ENCODE results near the gene TMEM250.

The TMEM250 gene

DNA sequence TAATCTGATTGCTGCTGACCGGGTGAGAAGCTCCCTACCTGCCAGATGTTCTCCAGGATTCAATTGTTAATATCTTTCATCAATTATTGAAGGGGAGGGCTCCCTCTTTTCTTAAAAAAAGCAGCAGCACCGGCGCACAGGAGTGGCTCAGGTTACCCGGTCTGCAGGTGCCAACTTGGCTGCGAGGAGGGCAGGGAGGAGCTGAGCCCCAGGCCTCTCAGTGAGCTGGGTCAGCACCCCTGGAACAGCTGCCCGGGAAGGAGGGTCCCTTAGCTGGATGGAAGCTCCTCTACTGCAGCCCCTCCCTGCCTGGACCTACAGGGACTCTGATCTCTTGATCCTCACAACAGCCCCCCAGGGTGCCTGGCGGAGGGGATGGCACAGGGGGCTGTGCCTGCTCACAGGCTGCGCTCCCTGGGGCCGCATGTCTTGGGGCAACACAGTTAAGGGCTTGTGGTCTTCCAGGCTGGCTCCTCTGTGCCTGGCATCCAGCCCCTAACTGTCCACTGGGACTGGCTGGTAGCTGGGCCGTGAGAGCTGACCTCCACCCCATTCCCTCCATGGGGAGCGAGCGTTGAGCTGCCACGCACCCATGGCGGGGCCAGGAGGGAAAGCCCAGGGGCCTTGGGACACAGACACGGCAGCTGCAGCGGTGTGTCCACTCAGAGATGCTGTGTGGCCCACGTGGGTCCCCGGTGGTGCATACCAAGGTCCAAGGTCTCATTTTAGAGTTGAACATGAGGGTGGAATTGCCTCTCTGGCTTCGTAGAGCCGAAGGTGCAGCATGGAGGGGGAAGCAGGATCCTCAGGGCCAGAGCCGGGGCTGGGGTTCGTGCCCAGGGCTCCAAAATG is 28.6 kb upstream of the TMEM250 start:
- no peak for DNase-seq

DNA sequence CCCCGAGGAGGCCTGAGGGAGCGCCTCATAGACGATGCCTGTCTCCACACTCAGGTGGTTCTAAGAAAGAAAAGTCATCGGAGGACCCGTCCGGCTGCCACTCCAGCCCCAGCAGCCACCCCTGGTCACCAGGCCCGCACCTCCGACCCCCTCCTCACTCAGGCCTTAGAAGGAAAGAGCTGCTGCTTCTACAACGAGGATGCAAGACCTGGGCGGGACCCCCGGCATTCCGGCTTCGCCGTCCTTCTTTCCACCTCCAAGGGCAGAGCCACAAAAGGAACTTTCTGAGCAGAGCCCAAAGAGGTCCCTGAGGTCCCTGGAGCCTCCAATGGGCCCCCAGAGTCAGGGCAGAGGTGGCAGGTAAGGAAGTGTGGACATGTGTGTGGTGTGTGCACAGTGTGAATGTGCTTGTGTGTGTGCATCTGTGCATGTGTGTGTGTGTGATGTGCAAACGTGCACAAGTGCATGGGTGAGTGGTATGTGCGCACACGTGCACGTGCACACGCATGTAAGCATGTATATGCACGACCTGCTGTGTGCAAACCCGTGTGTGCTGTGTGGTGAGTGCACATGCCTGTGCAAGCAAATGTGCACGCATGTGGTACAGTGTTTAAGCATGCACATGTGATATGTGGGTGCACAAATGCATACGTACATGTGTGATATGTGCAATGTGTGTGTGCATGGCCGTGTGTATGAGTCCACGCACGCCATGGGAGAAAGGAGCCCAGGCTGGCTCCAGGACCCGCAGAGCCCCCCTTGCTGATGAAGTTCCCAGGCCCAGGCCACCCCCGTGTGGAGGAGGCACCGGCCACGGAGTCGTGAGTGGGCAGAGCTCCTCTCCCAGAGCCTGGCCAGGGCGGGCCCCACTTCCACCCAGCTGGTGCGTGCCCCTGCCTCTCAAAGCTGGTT is 27.7 kb upstream of the TMEM250 start:
- DNase-seq: no peak

DNA sequence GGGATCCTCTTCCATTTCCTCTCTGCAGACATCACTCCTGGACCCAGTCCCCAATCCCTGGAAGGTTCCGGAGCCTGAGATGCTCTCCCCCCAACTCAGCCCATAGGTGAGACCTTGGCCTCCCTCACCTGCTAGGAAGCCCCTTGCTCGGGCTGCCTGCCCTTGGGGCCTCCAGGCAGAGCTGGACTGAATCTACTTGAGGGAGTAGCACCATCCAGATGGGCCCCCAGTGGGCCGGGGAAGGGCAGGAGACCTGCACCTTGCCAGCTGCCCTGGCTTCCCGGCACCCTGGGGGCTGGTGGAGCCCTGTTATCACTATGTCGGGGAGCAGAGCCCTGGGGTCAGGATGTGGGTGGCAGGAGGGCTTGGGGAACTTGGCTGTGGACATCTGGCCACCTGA is 26.9 kb upstream of the TMEM250 start:
- no peak for DNase-seq

DNA sequence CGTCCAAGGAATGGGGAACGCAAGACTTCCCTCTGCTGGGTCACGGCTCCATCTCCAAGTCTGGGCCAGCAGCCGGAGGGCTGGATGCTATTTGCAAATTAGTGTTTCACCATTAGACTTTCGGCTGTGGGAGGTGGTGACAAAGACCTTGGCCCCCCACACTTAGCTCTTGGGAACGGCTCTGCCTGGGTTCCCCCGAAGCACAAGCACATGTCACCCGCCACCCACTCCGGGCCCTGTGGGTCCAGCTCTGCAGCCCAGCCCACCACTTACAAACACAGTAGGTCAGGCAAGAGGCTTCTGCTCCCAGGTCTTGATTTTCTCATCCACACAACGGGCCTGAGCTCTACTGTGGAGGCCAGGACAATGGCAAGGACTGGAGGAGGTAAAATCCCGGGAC is 25.8 kb upstream of the TMEM250 start:
- DNase-seq: no peak

DNA sequence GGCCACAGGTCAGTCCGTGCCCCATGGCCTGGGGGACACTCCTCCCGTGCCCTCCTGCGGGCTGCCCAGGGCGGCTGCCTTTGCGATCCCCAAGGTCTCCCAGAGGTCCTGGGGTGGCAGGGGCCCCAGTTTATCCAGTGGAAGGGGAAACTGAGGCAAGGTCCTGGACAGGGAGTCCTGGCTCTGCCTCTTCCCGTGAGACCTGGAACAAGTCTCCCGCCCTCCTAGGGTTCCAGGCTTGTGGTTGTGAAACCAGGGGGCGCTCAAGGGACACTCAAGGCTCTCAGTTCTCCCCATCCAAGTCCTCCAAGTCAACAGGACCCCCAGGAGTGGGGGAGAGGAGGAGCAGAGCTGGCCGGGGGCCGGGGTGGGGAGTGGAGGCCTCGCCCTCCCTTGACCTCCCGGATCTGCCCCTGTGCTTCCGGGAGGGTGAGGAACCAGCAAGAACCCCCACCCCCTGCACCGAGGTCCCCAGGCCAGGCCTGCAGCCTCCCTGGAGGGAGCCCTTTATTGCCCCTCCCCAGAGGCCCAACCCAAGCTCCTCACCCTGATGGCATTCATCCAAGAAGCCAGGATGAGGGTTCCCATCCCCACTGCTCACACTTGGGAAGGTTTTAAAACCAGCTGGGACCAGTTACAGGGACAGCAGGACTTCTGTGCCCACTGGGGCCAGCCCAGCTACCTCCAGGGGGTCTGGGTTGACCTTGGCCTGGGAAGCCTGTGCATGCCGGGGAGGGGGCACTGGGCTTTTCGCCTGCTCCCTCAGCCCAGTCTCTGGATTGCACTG is 24.7 kb upstream of the TMEM250 start:
- DNase-seq: no peak

DNA sequence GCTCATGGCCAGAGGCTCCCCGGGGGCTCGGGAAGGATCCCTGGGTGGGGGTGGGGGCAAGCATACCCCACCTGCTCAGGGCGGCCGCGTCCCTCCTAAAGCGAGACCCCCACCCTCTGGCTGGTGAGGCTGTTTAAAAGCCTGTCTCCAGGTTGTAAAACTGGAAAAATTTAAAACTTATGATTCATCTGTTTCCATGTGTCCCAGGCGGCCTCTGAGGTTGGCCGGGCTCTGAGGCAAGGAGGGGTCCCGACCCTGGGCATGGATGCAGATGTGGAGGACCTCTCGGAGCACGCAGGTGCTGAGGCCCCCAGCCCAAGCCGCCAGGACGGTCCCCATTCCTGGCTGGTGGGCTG is 24.2 kb upstream of the TMEM250 start:
- no peak for DNase-seq

DNA sequence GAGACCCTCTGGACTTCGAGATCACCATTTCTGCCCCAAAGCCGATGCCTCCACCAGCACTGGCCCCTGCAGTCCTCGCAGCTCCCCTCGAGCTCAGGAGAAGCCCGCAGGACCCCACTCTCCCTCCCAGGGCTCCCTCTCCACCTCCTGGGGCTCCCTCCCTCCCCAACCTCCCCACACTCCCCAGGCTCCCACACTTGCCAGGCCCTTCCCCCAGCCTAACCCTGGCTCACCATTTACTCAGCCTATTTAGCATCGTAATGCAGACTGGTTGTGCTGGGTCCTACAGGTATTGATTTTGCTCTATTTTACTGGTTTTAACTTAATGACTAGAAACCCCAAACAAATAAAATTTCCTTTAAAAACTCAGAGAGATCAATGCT is 23.7 kb upstream of the TMEM250 start:
- DNase-seq: no peak

DNA sequence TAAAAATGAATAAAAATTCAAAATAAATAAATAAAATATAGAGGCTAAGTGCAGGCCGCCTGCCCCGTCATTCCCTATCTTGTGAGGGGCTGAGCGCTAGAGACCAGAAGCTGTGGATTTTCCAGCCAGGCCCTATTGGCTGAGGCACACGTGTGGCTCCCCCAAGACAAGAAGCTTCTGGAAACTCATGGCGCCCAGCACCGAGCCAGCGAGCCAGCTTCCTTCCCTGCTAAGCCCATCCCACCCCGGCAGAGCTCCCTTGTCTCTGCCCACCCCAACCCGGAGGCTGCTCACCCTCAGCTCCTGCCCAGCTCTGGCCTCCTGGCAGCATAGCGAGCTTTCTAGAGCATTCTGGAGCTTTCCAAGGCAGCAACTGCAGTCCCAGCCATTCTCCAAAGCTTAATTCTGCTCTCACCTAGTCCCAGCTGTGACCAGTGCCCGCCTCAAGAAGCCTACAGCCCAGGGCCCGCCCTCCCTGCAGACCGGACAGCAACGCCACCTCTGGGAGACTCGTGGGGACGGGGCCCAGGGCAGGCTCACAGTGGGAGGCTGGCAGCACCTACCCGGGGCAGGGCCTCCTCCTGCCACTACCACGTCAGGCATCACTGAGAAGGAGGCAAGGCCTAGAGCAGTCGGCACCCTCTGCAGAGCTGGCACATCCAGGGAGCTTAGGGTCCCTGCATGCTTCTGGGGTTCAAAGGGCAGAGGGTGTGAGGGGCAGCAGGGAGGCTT is 23.2 kb upstream of the TMEM250 start:
- no peak for DNase-seq

DNA sequence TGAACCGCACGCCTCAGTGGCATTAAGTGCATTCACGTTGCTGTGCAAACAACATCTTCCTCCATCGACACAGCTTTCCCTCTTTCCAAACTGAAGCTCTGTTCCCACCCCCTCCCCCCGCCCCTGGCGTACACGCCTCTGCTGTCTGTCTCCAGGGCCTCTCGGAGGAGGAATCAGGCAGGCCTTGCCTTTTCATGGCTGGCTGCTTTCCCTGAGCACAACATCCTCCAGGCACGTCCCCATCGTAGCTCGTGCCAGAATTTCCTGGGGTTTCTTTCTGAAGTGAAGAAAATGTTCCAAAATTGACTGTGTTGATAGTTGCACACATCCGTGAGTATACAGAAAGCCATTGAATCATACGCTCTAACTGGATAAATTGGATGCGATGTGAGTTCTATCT is 22.3 kb upstream of the TMEM250 start:
- no peak for DNase-seq

DNA sequence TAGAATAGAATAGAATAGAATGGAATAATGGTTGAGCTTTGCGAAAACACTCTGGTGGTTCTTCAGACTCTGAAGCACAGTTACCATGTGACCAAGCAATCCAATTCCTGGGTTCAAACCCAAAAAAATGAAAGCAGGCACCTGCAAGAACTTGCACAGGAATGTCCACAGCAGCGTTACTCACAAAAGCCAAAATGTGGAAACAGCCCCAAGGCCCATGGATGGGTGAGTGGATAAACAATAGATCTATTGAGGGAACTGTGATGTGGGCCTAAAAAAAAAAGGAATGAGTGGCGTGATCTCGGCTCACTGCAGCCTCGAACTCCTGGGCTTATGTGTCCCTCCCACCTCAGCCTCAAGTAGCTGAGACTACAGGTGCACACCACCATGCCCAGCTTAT is 21.4 kb upstream of the TMEM250 start:
- DNase-seq: no peak

DNA sequence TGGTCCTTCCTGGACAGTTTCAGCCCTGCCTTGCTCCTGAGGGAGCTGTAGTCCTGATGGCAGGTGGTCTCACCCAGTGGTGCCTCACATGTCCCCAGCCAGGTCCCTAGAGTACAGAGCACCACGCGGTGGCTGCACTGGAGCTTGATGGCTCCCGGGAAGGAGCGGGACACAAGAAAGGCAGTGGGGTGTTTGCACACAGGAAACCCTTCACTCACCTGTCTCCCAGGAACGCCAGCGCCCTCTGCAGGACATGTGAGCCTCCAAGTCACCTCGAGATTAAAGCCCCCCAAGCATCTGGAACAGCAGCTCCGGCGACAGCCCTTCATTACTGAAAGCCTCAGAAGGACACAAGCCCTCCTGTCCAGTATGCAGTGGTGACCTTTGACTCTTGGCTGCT is 19.9 kb upstream of the TMEM250 start:
- no peak for DNase-seq

DNA sequence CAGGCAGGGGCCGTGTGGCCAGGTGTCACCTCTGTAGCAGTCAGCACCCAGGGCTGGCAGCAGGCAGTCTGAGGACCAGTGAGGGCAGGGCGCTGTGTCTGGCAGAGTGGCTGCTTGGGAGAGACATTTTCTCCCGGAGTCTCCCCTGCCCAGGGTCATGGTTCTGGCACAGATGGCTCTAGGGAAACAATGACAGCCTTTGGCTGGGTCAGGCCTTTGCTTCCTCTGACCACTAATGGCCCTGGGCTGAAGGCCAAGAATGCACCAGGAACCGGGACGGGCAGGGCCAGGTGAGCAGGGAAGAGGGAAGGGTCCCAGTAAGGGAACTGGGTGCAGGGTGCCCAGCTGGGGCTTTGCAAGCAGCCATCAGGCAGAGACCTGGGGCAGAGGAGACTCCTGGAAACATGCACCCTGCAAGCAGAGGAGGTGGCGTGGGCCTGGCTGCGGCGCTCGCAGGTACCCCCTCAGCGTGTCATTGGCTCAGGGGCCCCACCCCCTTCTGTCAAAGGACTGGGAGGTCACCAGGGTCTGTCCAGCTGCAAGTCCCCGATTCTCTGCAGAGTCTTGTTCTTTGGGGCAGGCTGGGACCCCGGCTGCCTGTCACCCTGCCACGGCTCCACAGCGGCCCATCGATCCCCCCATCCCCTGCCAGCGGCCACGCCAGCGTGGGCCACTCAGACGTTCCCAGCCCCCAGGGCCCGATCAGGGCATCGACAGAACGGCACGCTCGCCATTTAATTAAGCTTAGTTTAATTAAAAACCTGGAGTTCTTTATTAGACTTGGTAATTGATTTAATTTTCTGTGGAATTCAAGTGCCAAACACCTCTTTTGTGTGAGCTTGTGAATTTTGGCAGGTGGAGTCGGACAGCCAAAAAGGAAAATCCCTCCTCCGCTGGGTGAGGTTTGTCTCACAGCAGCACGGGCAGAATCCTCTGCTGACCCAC is 18.9 kb upstream of the TMEM250 start:
- DNase-seq: no peak

DNA sequence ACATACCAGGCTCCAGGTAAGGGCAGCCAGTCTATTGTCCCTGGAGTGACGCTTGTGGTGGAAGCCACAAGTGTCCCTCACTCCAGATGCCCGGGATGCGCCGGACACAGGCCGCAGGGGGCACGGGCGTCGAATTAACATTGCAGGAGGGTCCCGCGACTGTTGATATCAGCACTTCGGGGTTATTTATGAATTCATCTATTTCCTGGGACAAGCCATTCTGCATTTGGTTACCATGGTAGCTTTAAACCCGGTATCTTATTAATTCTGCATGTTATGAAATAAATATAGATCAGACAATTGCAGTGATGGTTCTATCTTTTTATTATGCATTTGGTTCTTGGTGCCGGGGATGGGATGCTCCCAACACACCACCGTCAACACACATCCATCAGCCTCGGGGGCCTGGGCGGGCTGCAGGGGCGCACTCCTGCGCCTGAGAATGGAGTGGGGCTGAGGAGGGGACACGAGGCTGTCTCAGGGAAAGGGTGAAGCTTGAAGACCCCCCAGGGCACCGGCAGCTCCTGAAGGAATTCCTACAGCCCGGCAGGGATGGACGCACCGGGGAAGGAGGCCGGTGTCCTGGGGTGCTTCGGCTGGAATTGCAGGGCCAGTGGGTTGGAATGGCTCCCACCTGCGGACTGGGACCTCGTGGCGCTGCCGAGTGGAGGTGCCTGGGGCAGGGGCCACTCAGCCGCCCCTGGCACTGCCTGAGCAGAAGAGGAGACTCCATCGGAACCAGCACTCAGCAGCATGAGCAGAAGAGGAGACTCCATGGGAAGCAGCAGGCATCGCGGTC is 17.7 kb upstream of the TMEM250 start:
- no peak for DNase-seq

DNA sequence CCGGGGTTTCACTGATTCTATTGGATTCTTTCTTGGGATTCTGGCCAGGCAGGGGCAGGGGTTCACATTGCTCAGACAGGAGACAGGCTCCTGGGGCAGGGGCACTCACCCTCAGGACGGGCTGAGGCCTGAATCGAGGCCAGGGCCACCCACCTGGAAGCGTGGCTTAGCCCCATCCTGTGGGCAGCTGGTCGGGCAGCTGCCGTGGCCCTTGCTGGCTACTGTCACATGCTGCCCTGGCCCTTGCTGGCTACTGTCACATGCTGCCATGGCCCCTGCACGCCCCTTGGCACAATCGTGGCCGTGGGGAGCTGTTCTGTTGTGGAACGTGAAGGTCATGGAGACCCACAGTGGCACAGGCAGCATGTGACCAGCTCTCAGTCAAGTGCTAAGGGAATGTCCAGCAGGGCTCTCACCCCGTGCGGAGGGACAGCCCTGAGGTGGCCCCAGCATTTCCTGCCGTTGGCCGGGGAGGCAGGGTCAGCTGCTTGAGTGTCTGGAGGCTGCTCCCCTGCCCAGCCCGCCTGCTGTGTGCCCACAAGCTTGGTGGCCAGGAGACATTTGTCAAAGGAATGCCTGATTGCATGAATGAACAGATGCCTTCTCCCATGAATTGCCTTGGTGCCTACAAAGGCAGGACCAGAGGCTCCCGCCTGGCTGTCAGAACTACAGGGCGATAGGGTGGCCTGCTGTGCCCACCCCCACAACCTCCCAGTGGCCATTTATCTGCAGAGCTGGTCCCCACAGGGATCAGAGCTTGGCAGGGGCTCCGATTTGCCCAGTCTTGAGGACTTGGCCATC is 16.9 kb upstream of the TMEM250 start:
- DNase-seq: no peak

DNA sequence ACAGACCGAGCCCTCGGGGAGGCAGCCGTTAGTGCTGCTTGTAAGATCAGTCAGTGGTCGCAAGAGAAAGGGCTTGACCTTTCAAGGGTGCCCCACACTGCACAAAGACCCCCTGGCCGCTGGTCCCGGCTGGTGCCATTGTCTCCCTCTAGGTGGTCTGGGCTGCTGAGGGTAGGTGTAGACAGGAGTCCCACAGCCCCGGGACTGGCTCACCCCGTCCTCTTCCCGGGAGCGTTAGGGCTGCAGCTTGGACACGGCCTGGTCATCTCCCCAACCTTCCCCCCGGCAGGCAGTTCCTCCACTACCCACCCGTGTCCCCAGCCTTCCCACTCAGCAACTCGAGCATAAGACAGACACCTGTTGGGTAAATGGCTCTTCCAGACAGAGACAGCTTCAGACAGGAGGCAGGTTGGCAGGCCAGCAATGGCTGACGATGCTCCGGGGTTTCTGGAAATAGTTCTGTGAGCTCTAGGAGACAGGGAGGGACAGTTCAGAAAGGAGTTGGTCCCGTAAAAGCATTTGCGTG is 15.3 kb upstream of the TMEM250 start:
- no peak for DNase-seq

DNA sequence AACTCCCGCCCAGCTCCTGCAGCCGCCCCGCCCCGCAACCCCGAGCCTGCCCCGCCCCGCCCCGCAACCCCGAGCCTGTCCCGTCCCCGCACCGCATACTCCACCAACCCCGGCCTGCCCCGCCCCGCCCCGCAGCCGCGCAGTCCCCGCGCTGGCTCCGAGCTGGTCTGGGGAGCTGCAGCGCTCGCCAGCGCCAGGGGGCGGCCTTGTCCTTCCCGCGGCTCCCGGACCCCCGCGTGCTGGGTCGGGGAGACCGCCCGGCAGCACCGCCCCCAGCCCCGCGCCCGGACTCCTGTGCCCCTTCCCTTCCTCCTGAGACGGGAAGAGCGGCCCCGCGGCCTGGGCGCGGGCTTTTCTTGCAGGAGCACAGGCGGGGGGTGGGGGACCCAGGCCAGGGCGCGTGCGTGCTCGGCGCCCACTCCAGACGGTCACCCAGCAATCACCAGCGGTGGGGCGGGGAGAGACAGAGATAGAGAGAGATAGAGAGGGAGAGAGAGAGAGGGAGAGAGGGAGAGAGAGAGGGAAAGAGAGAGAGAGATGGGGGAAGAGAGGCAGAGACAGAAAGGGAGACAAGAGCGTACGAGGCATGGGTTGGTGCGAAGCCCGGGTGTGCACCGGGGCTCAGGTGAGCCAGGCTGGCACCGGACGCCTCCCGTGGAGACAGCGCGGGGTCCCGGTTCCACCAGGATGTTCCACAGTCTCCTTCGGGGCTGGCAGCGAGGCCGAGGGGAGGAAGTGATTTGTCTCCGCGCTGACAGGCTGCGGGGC is 14.7 kb upstream of the TMEM250 start:
- no peak for DNase-seq

DNA sequence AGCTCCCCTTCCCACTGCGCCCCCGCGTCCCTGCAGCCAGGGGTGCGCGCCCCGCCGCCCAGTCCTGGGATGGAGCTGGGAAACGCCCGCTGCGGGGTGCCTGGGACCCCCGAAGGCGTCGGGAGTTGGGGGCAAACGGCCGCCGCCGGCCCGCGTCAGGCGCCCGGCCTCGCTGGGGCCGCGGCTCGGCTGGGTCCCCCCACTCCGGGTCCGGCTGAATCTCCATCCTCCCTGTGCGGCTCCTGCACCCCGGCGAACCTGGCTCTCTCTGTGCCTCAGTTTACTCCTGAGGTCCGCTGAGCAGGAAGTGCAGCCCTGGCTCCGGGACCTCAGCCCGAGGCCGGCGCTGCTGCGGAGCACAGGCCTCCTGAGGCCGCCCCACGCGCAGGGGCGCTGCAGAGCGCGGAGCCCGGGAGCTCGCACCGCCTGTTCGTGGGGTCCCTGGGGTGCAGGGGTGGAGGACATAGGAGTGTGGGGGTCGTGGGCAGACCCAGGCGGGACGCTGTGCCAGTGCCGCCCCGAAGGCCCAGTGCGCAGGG is 13.9 kb upstream of the TMEM250 start:
- no peak for DNase-seq
